Bronchial epithelial cell (primary cell): ENCODE data around the gene SCYGR8. TPM values are rescaled to one million over a fixed set of nuclear protein-coding genes. Genes with fewer than 3 reads are reported as not detected.
A peak's percentile ranks its signal among the peaks of the same experiment; 100 is the strongest.

Source experiments
- DNase-seq: peaks from one replicate; pipeline ENCODE4 v3.0.0-alpha.2; 2010; ENCODE audit warnings: low read depth
- FAIRE-seq: peaks from 2 replicates; lab custom pipeline; 2011; peaks lifted over from hg19 to GRCh38; lab: Jason Lieb, UNC
- H3K27me3 ChIP-seq: 2 replicates; pipeline ENCODE4 v1.5.1; 2011; ENCODE audit warnings: low read length; ENCODE audit not compliant: control insufficient read depth, insufficient read depth
- H3K36me3 ChIP-seq: 2 replicates; pipeline ENCODE4 v1.5.1; 2011; ENCODE audit warnings: low read length; ENCODE audit not compliant: control insufficient read depth, insufficient read depth
- H3K4me3 ChIP-seq: 2 replicates; pipeline ENCODE4 v1.5.1; 2011; ENCODE audit warnings: mild to moderate bottlenecking, low read depth, low read length, control low read depth
- total RNA-seq: library from RNA; depleted of rRNA; stranded (reverse); fragments of >200 nt; gene quantifications from 2 replicates; pipeline ENCODE4 v1.2.1, GENCODE V29; 2014
- TF ChIP-seq, protein P1 (sequence below): IDR thresholded peaks from 2 replicates; pipeline ENCODE4 v1.5.1; 2011; ENCODE audit warnings: mild to moderate bottlenecking, moderate library complexity, low read length, control low read depth, inconsistent platforms; ENCODE audit not compliant: insufficient read depth, severe bottlenecking

The SCYGR8 gene
- total RNA-seq, 1 donor from 2014 or later = not detected

DNA sequence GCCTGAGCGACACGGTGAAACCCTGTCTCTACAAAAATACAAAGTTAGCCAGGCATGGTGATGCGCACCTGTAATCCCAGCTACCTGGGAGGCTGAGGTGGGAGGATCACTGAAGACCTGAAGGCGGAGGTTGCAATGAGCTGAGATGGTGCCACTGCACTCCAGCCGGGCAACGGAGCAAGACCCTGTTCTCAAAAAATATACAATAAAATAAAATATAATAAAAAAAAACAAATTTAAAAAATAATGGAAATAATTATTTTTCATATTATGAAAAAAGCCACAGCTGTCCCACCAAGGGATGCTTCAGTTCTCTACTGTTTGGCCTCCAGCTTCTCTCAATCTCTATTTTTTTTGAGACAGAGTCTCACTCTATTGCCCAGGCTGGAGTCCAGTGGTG, 38.3 kb upstream of the SCYGR8 start:
- no peak overlapping the region for H3K4me3 ChIP-seq
- no peaks in the 10 kb centered on the region for H3K36me3 ChIP-seq
- FAIRE-seq (no peak), DNase-seq (no peak)
- TF ChIP-seq, protein P1, sequence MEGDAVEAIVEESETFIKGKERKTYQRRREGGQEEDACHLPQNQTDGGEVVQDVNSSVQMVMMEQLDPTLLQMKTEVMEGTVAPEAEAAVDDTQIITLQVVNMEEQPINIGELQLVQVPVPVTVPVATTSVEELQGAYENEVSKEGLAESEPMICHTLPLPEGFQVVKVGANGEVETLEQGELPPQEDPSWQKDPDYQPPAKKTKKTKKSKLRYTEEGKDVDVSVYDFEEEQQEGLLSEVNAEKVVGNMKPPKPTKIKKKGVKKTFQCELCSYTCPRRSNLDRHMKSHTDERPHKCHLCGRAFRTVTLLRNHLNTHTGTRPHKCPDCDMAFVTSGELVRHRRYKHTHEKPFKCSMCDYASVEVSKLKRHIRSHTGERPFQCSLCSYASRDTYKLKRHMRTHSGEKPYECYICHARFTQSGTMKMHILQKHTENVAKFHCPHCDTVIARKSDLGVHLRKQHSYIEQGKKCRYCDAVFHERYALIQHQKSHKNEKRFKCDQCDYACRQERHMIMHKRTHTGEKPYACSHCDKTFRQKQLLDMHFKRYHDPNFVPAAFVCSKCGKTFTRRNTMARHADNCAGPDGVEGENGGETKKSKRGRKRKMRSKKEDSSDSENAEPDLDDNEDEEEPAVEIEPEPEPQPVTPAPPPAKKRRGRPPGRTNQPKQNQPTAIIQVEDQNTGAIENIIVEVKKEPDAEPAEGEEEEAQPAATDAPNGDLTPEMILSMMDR = no peak
- H3K27me3 ChIP-seq = no peaks in the 10 kb centered on the region

DNA sequence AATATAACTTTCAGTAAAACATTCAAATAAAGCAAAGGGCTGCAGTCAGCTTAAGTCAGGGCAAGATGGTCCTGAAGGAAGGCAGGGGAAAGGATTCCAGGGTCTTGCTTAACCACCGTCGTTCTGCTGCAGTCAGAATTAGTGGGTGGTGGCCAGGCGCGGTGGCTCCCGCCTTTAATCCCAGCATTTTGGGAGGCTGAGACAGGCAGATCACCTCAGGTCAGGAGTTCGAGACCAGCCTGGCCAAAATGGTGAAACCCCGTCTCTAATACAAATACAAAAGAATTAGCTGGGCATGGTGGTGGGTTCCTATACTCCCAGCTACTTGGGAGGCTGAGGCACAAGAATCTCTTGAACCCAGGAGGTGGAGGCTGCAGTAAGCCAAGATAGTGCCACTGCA, 34.7 kb upstream of the SCYGR8 start:
- TF ChIP-seq, protein P1 = no peak
- Histone ChIP-seq H3K27me3 (no peaks in the 10 kb centered on the region), H3K4me3 (no peak overlapping the region), H3K36me3 (no peaks in the 10 kb centered on the region)
- FAIRE-seq (no peak), DNase-seq (no peak)

DNA sequence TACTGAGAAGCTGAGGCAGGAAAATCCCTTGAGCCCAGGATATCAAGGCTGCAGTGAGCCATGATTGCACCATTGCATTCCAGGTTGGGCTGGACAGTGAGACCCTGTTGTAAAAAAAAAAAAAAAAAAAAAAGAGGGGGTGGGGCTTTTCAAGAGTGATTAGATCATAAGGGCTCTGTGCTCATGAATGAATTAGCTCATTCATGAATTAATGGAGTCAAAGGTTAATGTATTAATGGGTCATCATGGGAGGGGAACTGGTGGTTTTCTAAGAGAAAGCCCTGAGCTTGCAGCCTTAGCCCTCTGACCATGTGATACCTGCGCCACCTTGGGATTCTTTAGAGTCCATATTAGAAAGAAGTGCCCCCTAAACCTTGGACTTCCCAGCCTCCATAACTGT, 32.4 kb upstream of the SCYGR8 start:
- FAIRE-seq = no peak

DNA sequence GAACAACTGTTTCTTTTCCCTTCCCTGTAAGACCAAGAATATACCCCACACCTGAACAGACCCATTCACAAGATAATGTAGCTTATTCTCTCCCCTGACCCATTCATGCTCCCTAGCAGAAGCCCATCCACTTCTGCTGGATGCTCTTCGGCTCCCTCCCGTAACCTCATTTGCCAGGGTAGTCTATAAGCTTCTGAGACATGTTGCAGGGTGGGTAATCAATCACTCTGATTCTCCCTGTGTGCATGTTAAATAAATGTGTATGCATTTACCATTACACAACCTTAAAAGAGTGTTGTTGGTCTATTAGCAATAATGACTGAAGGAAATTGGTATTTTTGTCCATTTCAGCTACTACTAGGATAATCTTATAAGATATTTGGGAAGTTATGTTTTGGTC, 29.2 kb upstream of the SCYGR8 start:
- DNase-seq = no peak
- H3K36me3 ChIP-seq = no peaks in the 10 kb centered on the region
- H3K27me3 ChIP-seq = no peaks in the 10 kb centered on the region
- TF ChIP-seq, protein P1 = no peak
- no peak for FAIRE-seq
- H3K4me3 ChIP-seq = no peak overlapping the region

More for the DNA sequence above, 32.4 kb upstream of the SCYGR8 start:
- DNase-seq = no peak
- Histone ChIP-seq H3K4me3 (no peak overlapping the region), H3K36me3 (no peaks in the 10 kb centered on the region), H3K27me3 (no peaks in the 10 kb centered on the region)
- TF ChIP-seq, protein P1 = no peak

DNA sequence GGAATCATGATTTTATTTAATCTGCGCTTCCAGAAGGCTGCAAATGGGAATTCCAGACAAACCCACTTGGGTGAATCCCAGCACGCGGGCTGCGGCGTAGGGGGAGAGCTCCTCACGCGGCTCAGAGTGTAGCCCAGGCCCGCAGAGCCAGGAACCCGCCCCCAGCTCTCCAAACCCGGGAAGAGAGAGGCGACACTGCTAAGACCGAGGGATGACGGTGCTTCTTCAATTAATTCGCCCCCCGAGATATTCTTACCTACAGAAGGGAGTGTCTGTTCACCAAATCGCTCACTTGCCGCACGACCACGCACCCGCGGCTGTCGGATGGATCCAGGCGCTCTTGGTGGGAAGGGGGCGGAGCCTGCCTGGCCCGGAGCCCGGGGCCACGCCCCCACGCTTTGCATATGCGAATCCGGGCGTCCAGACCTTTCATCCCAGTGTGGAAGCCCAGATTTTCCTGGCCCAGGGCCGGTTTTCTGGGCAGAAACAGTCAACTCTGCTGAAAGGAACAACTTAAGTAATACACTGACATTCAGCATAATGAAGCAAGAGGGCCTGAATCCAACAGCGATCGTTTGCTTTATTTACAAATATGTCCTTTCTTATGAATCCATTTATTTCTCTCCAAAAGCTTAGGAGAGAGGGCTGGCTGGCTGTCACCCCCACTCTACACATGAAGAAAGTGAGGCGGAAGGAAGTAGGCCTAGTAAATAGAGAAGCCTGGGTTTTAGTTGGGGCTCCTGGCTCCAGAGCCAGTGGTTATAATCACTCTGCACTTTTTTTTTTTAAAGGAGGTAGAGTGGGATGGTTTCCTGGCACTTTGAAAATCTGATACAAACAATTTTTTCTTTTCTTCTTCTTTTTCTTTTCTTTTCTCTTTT, 27.8 kb upstream of the SCYGR8 start, which contains the start of gene SLC19A3:
Gene SLC19A3 (minus strand): TSS at position 342 of the 881 bp plus-strand sequence. CDS start 15,710 bp downstream, outside the sequence.
- DNase-seq = peak; percentile 69
- no peak for FAIRE-seq
- Histone ChIP-seq H3K36me3 (no peaks in the 10 kb centered on the region), H3K27me3 (no peaks in the 10 kb centered on the region), H3K4me3 (peak within 1 kb of the TSS; percentile 25)
- TF ChIP-seq, protein P1 = no peak
